Adrenal gland (tissue), 12 donors: ENCODE measurements around the gene STOML1. TPM values are rescaled to one million over a fixed set of nuclear protein-coding genes. Genes with fewer than 3 reads are reported as not detected.

Experiments used
- DNase-seq, 7 donors: peaks; one replicate each; pipeline ENCODE4 v3.0.0-alpha.2; 2019 to 2020
- H3K27ac ChIP-seq, 5 donors: fragments of 200-600 bp; sonication (generic) in 4 of 5; 1 replicate in 3 of 5; 2 replicates in 2 of 5; pipeline versions ENCODE4 v1.5.1 to v1.8.0; 2016 to 2020; ENCODE audit warnings: mild to moderate bottlenecking in 1 of 5
- H3K27me3 ChIP-seq: fragments of 200-600 bp; 2 replicates; pipeline ENCODE4 v1.8.0; 2021
- H3K36me3 ChIP-seq, 2 donors: fragments of 200-600 bp; replicated peaks in 1 of 2; 1 replicate in 1 of 2; 2 replicates in 1 of 2; pipeline versions ENCODE4 v1.5.1 to v1.8.0; 2018 to 2022
- H3K4me1 ChIP-seq, 2 donors: fragments of 200-600 bp; replicated peaks in 1 of 2; 1 replicate in 1 of 2; 2 replicates in 1 of 2; pipeline versions ENCODE4 v1.5.1 to v1.8.0; 2018 to 2021
- H3K4me3 ChIP-seq, 4 donors: fragments of 200-600 bp; sonication (generic) in 3 of 4; one replicate each; pipeline ENCODE4 v1.5.1; 2016 to 2018
- H3K9me3 ChIP-seq, 3 donors: fragments of 200-600 bp; sonication (generic) in 1 of 3; replicated peaks in 1 of 3; 1 replicate in 2 of 3; 2 replicates in 1 of 3; pipeline versions ENCODE4 v1.5.1 to v1.8.0; 2016 to 2021
- POLR2A ChIP-seq, 2 donors: fragments of 450-650 bp; IDR thresholded peaks; one replicate each; pipeline ENCODE4 v1.6.1; 2017; ENCODE audit warnings: antibody characterized with exemption in 2 of 2, mild to moderate bottlenecking in 2 of 2, moderate library complexity in 1 of 2
- WGBS, 4 donors: extraction: QIAGEN DNeasy Blood & Tissue Kit in 2 of 4; methylation state at CpG; one replicate each; pipeline versions ENCODE4 v1.1.5 to v1.1.7; 2013 to 2017; 5-methylcytosine and 5-hydroxymethylcytosine counted together
- intact Hi-C, 2 donors: fragments of 100-400 bp; cut with DNase I; formaldehyde crosslinking; loops; one replicate each; pipeline versions ENCODE4 v1.14.1 to v1.15.0; 2022 to 2023
- polyA plus RNA-seq, 3 donors: library from polyadenylated mRNA; stranded (reverse); fragments of 200-250 nt in 2 of 3; fragments of 350-450 nt in 1 of 3; fragmentation: Illumina TruSeq in 1 of 3; extraction: RNeasy Lipid Tissue Mini Kit (QIAGEN cat#74804) in 1 of 3; gene quantifications; one replicate each; pipeline ENCODE4 v1.2.3, GENCODE V29; 2013 to 2014
- total RNA-seq, 9 donors: library from RNA; depleted of rRNA in 4 of 9; stranded (reverse); fragments of >200 nt in 4 of 9; fragments of 120-200 nt in 1 of 9; fragmentation: NEBNext Ultra II Directional in 1 of 9; extraction: Animal tissue kit (Norgen Biotek cat#: 25700) in 1 of 9; gene quantifications; one replicate each; pipeline versions ENCODE4 v1.1.0 to v1.2.4, GENCODE V29; 2013 to 2023
- TF ChIP-seq, protein P1 (sequence below), 6 experiments: fragments of 450-650 bp in 4 of 6; fragments of 200-600 bp in 2 of 6; sonication (generic) in 1 of 6; IDR thresholded peaks; 1 replicate in 5 of 6; 2 replicates in 1 of 6; pipeline versions ENCODE4 v1.5.1 to v1.8.0; 2016 to 2021; ENCODE audit warnings: antibody characterized with exemption in 6 of 6, mild to moderate bottlenecking in 2 of 6, moderate library complexity in 1 of 6
- donor health status: healthy with polysubstance abuse.
- donor health status: Bipolar disorder and iron deficiency.
- donor health status: DM: yes; HTN: yes; CAD: no.
- donor health status: DM: no; HTN: no; CAD: no.
- donor health status: DM: no; HTN: no; CAD: no.
- donor health status: DM: yes; HTN: yes; CAD: no.

STOML1 gene
- total and polyA plus RNA-seq, 12 donors: 8.6 to 92.2 (median 29.6) TPM

DNA sequence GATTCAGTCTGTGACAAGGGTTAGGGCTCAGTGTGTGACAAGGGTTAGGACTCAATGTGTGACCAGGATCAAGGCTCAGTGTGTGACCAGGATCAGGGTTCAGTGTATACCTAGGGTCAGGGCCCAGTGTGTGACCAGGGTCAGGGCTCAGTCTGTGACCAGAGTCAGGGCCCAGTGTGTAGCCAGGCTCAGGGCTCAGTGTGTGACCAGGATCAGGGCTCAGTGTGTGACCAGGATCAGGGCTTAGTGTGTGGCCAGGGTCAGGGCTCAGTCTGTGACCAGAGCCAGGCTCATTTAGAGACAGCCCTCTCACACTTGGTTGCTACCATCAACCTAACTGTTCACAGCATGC is 41.6 kb downstream of the STOML1 start:
- H3K9me3 ChIP-seq: no peaks in the 10 kb centered on the region
- H3K27ac ChIP-seq: peak overlapping the region in 4 of 5 donors; percentile 30 to 94 (median 92)
- H3K4me1 ChIP-seq: peaks cover 17 to 20% of the 10 kb centered on the region in 2 donors
- no peak for TF ChIP-seq POLR2A (IDR thresholded peaks at IDR 0.05)
- TF ChIP-seq, protein P1, sequence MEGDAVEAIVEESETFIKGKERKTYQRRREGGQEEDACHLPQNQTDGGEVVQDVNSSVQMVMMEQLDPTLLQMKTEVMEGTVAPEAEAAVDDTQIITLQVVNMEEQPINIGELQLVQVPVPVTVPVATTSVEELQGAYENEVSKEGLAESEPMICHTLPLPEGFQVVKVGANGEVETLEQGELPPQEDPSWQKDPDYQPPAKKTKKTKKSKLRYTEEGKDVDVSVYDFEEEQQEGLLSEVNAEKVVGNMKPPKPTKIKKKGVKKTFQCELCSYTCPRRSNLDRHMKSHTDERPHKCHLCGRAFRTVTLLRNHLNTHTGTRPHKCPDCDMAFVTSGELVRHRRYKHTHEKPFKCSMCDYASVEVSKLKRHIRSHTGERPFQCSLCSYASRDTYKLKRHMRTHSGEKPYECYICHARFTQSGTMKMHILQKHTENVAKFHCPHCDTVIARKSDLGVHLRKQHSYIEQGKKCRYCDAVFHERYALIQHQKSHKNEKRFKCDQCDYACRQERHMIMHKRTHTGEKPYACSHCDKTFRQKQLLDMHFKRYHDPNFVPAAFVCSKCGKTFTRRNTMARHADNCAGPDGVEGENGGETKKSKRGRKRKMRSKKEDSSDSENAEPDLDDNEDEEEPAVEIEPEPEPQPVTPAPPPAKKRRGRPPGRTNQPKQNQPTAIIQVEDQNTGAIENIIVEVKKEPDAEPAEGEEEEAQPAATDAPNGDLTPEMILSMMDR (IDR thresholded peaks at IDR 0.05): no peak
- H3K27me3 ChIP-seq: no peaks in the 10 kb centered on the region
- peaks cover 0 to 3% of the 10 kb centered on the region in 2 donors for H3K36me3 ChIP-seq
- H3K4me3 ChIP-seq: no peak overlapping the region
- intact Hi-C loops: no loop called here
- DNase-seq: no peak

DNA sequence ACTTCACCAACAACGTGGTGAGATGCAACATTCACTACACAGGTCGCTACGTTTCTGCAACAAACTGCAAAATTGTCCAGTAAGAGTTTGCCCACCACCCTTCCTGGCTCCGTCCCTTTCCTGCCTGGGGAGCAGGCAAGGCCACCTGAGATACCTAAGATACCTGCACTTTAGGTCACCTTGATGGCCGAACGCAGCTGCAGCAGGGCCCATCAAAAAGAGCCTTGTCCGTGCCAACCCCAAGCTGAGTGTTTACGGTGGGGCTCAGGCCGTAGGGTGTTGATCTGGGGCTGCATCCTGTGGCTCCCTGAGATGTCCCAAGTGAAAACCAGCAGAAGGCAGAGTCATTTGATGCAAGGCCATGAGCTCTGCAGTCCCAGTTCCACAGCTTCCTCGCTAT is 42.6 kb downstream of the STOML1 start:
- no peak for TF ChIP-seq POLR2A (IDR thresholded peaks at IDR 0.05)
- TF ChIP-seq, protein P1 (IDR thresholded peaks at IDR 0.05): no peak
- H3K4me3 ChIP-seq: no peak overlapping the region
- DNase-seq: no peak
- no peaks in the 10 kb centered on the region for H3K27me3 ChIP-seq
- no peaks in the 10 kb centered on the region for H3K9me3 ChIP-seq
- peaks cover 17 to 20% of the 10 kb centered on the region in 2 donors for H3K4me1 ChIP-seq
- no peak overlapping the region for H3K27ac ChIP-seq
- intact Hi-C loops: no loop called here
- WGBS, 4 donors: 90 to 92% (median 91%) methylated on average over 6 to 10 of the region's 10 CpGs
- peaks cover 0 to 3% of the 10 kb centered on the region in 2 donors for H3K36me3 ChIP-seq

DNA sequence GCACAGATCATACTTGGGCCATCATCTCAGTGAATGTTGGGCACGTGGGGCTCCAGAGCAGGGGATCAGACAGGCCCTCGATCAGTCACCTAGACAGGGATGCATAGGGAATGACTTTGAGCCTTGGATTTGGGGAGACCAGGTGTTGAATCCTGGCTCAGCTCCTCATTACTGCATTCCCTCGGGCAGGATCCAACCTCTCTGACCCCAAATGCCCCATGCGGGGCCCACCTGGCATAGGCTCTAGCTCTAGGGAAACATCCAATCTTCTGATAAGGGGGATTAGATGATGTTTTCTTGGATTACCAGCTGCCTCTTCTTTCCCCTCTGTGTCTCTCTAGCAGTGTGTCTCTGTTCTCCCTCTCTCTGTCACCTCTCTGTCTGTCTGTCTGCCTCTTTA is 43.1 kb downstream of the STOML1 start:
- Histone ChIP-seq H3K4me3 (no peak overlapping the region), H3K36me3 (peaks cover 0 to 3% of the 10 kb centered on the region in 2 donors), H3K9me3 (no peaks in the 10 kb centered on the region), H3K27ac (no peak overlapping the region), H3K27me3 (no peaks in the 10 kb centered on the region), H3K4me1 (peaks cover 17 to 20% of the 10 kb centered on the region in 2 donors)
- no peak for DNase-seq
- intact Hi-C loops: no loop called here
- TF ChIP-seq POLR2A (IDR thresholded peaks at IDR 0.05): no peak
- TF ChIP-seq, protein P1 (IDR thresholded peaks at IDR 0.05): no peak
- 68 to 95% (median 80%) methylated on average over 4 of the region's 4 CpGs for WGBS, 4 donors

DNA sequence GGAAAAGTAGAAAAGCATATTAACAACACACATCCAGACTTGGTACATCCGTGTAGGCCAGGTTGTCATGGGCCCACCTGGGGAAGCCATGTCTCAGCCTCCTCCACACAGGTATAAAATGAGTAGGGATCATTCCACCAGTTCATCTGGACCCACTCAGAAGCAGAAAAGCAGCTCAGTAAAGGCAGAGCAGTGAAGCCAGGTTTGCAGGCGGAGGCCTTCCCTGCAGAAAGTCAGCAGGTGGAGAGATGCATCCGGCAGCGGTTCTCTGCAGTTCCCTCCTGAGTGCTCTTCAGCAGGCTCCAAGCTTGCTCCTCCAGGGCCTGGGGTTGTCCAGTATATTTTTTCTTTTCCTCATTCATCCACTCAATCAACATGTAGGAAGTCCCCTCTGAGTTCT is 43.7 kb downstream of the STOML1 start:
- no peak for DNase-seq
- Histone ChIP-seq H3K4me1 (peaks cover 17 to 20% of the 10 kb centered on the region in 2 donors), H3K27me3 (no peaks in the 10 kb centered on the region), H3K36me3 (peaks cover 0 to 3% of the 10 kb centered on the region in 2 donors), H3K4me3 (no peak overlapping the region), H3K9me3 (no peaks in the 10 kb centered on the region), H3K27ac (no peak overlapping the region)
- intact Hi-C loops: no loop called here
- WGBS, 4 donors: 92 to 100% (median 96%) methylated on average over 3 to 4 of the region's 4 CpGs
- TF ChIP-seq POLR2A (IDR thresholded peaks at IDR 0.05): no peak
- TF ChIP-seq, protein P1 (IDR thresholded peaks at IDR 0.05): no peak
